IMR-90 (cell line): Measurements from ENCODE around the gene UBE2E2. TPM values are rescaled to one million over a fixed set of nuclear protein-coding genes. Genes with fewer than 3 reads are reported as not detected.

Experiments used
- ATAC-seq: fragments of 200-7000 bp; cut with Tn5 transposase; 2 replicates; pipeline ENCODE4 v1.9.1; 2020; ENCODE audit warnings: low read depth, mild to moderate bottlenecking, moderate library complexity
- BruUV-seq: library from RNA; stranded (reverse); fragments of 400-500 nt; replicated peaks from 2 replicates; lab custom pipeline; 2021; lab: Mats Ljungman, UMichigan
- CTCF ChIA-PET: fragments of 300-600 bp; formaldehyde crosslinking; extraction: SDS; loops from one replicate; lab custom pipeline; 2021; ENCODE audit warnings: antibody characterized with exemption; lab: Yijun Ruan, JAX
- POLR2A ChIA-PET: fragments of 300-600 bp; sonication (Branson Sonifier 250); formaldehyde crosslinking; loops from one replicate; lab custom pipeline; 2022; ENCODE audit warnings: antibody characterized with exemption; ENCODE audit not compliant: unreplicated experiment; lab: Charles Lee
- DNase-seq: peaks from one replicate; pipeline ENCODE4 v3.0.0; 2013
- H2AFZ ChIP-seq: replicated peaks from 2 replicates; pipeline ENCODE3; 2013; ENCODE audit warnings: low read length, mild to moderate bottlenecking; ENCODE audit not compliant: poor library complexity
- H2AK5ac ChIP-seq: 2 replicates; pipeline ENCODE4 v1.6.1; 2013; ENCODE audit warnings: low read depth, low read length, inconsistent platforms
- H2AK9ac ChIP-seq: replicated peaks from 2 replicates; pipeline ENCODE3; 2013; ENCODE audit warnings: mild to moderate bottlenecking, low read depth, low read length, moderate library complexity; ENCODE audit not compliant: poor library complexity
- H2BK120ac ChIP-seq: 2 replicates; pipeline ENCODE4 v1.6.1; 2013; ENCODE audit warnings: low read depth, low read length, inconsistent platforms
- H2BK15ac ChIP-seq: 3 replicates; pipeline ENCODE4 v1.6.1; 2013; ENCODE audit warnings: low read depth, low read length, inconsistent platforms
- H2BK20ac ChIP-seq: 2 replicates; pipeline ENCODE4 v1.6.1; 2013; ENCODE audit warnings: low read depth, mild to moderate bottlenecking, inconsistent platforms, low read length, moderate library complexity
- H2BK5ac ChIP-seq: 2 replicates; pipeline ENCODE4 v1.6.1; 2013; ENCODE audit warnings: mild to moderate bottlenecking, low read depth, low read length, inconsistent platforms; ENCODE audit not compliant: poor library complexity, severe bottlenecking
- H3K14ac ChIP-seq: replicated peaks from 2 replicates; pipeline ENCODE4 v1.6.1; 2013; ENCODE audit warnings: low read depth, low read length, inconsistent platforms
- H3K18ac ChIP-seq: 2 replicates; pipeline ENCODE4 v1.6.1; 2013; ENCODE audit warnings: low read depth, low read length, control low read depth
- H3K23ac ChIP-seq: 2 replicates; pipeline ENCODE4 v1.6.1; 2013; ENCODE audit warnings: low read depth, low read length, inconsistent platforms
- H3K27ac ChIP-seq: 2 replicates; pipeline ENCODE4 v1.5.1; 2013; ENCODE audit warnings: mild to moderate bottlenecking, control low read depth, low read length; ENCODE audit not compliant: insufficient read depth
- H3K27me3 ChIP-seq: 2 replicates; pipeline ENCODE4 v1.6.1; 2013; ENCODE audit warnings: low read length; ENCODE audit not compliant: control insufficient read depth, insufficient read depth
- H3K36me3 ChIP-seq: 2 replicates; pipeline ENCODE4 v1.6.1; 2013; ENCODE audit warnings: low read length, mixed read lengths; ENCODE audit not compliant: control insufficient read depth, insufficient read depth
- H3K4ac ChIP-seq: 2 replicates; pipeline ENCODE4 v1.6.1; 2013; ENCODE audit warnings: low read depth, low read length, inconsistent platforms
- H3K4me1 ChIP-seq: 2 replicates; pipeline ENCODE4 v1.6.1; 2013; ENCODE audit warnings: low read length, mixed read lengths; ENCODE audit not compliant: control insufficient read depth, insufficient read depth
- H3K4me2 ChIP-seq: 2 replicates; pipeline ENCODE4 v1.6.1; 2013; ENCODE audit warnings: low read depth, mild to moderate bottlenecking, control low read depth, low read length, moderate library complexity
- H3K4me3 ChIP-seq: 2 replicates; pipeline ENCODE4 v1.5.1; 2013; ENCODE audit warnings: low read depth, mild to moderate bottlenecking, control low read depth, low read length, moderate library complexity; ENCODE audit not compliant: insufficient read depth
- H3K56ac ChIP-seq: 2 replicates; pipeline ENCODE4 v1.6.1; 2013; ENCODE audit warnings: low read length, inconsistent platforms; ENCODE audit not compliant: insufficient read depth; ENCODE audit errors: extremely low read depth
- H3K79me1 ChIP-seq, 2 experiments: 2 replicates each; pipeline ENCODE4 v1.6.1; 2013; ENCODE audit warnings: low read length in 2 of 2, inconsistent platforms in 1 of 2, low read depth in 1 of 2
- H3K9ac ChIP-seq: 2 replicates; pipeline ENCODE4 v1.6.1; 2013; ENCODE audit warnings: low read depth, low read length, control low read depth
- H3K9me1 ChIP-seq: 2 replicates; pipeline ENCODE4 v1.6.1; 2013; ENCODE audit warnings: low read length, inconsistent platforms; ENCODE audit not compliant: insufficient read depth
- H3K9me3 ChIP-seq: 2 replicates; pipeline ENCODE4 v1.6.1; 2013; ENCODE audit warnings: low read length; ENCODE audit not compliant: control insufficient read depth, insufficient read depth
- H4K20me1 ChIP-seq: 2 replicates; pipeline ENCODE4 v1.6.1; 2013; ENCODE audit warnings: low read length, inconsistent platforms; ENCODE audit not compliant: insufficient read depth
- H4K5ac ChIP-seq: 2 replicates; pipeline ENCODE4 v1.6.1; 2013; ENCODE audit warnings: mild to moderate bottlenecking, low read depth, low read length, control low read depth
- H4K8ac ChIP-seq, 2 experiments: 2 replicates each; pipeline ENCODE4 v1.6.1; 2013; ENCODE audit warnings: low read depth in 2 of 2, low read length in 2 of 2, control low read depth in 1 of 2, inconsistent platforms in 1 of 2
- H4K91ac ChIP-seq: 2 replicates; pipeline ENCODE4 v1.6.1; 2013; ENCODE audit warnings: low read depth, low read length, inconsistent platforms; ENCODE audit not compliant: insufficient read depth
- CEBPB ChIP-seq: IDR thresholded peaks from 2 replicates; pipeline ENCODE4 v1.6.1; 2012; ENCODE audit warnings: low read depth, low read length, improper control_type of control experiment
- CHD1 ChIP-seq: IDR thresholded peaks from 2 replicates; pipeline ENCODE4 v1.6.1; 2012; ENCODE audit warnings: low read depth, low read length, improper control_type of control experiment
- ELK1 ChIP-seq: fragments of 150-350 bp; IDR thresholded peaks from 2 replicates; pipeline ENCODE4 v1.6.1; 2016; ENCODE audit warnings: low read depth, mild to moderate bottlenecking, low read length, moderate library complexity, borderline replicate concordance
- MAFK ChIP-seq: IDR thresholded peaks from 2 replicates; pipeline ENCODE4 v1.6.1; 2012; ENCODE audit warnings: low read depth, low read length, improper control_type of control experiment
- MAZ ChIP-seq: IDR thresholded peaks from 2 replicates; pipeline ENCODE4 v1.6.1; 2012; ENCODE audit warnings: low read depth, mild to moderate bottlenecking, low read length, improper control_type of control experiment, moderate library complexity, borderline replicate concordance
- MXI1 ChIP-seq: IDR thresholded peaks from 2 replicates; pipeline ENCODE4 v1.6.1; 2012; ENCODE audit warnings: low read depth, mild to moderate bottlenecking, low read length, moderate library complexity, borderline replicate concordance
- NFE2L2 ChIP-seq: fragments of 150-350 bp; IDR thresholded peaks from 2 replicates; pipeline ENCODE4 v1.6.1; 2016; ENCODE audit warnings: low read depth, mild to moderate bottlenecking, low read length
- POLR2A ChIP-seq: IDR thresholded peaks from 2 replicates; pipeline ENCODE4 v1.6.1; 2012; ENCODE audit warnings: mild to moderate bottlenecking, low read depth, low read length
- RAD21 ChIP-seq: IDR thresholded peaks from 2 replicates; pipeline ENCODE4 v1.6.1; 2012; ENCODE audit warnings: low read length, improper control_type of control experiment
- RCOR1 ChIP-seq: IDR thresholded peaks from 2 replicates; pipeline ENCODE4 v1.6.1; 2012; ENCODE audit warnings: mild to moderate bottlenecking, low read length, improper control_type of control experiment; ENCODE audit not compliant: insufficient replicate concordance
- RFX5 ChIP-seq: IDR thresholded peaks from 2 replicates; pipeline ENCODE4 v1.8.0; 2012; ENCODE audit warnings: low read depth, mild to moderate bottlenecking, low read length, moderate library complexity
- WGBS, 2 experiments: methylation state at CpG; one replicate each; pipeline versions ENCODE4 v1.1.5 to v1.1.7; 2013; ENCODE audit warnings: missing lambda C conversion rate in 2 of 2; ENCODE audit not compliant: insufficient read length in 1 of 2; ENCODE audit errors: extremely low coverage in 2 of 2; 5-methylcytosine and 5-hydroxymethylcytosine counted together
- dilution Hi-C: fragments of 300-500 bp; cut with HindIII; formaldehyde crosslinking; loops from one replicate; pipeline ENCODE4 v1.14.3; 2018; ENCODE audit warnings: low sequenced_read_pairs; ENCODE audit not compliant: unreplicated experiment
- in situ Hi-C: fragments of 300-500 bp; cut with MboI; formaldehyde crosslinking; loops from 3 replicates; pipeline ENCODE4 v1.14.3; 2019; ENCODE audit warnings: low sequenced_read_pairs, inconsistent platforms, mixed read lengths
- intact Hi-C: fragments of 100-400 bp; cut with micrococcal nuclease; formaldehyde crosslinking; loops from 2 replicates; pipeline ENCODE4 v1.10.0; 2022
- polyA plus RNA-seq, 3 experiments: library from polyadenylated mRNA; depleted of rRNA; stranded (reverse); fragments of >200 nt; gene quantifications; 2 replicates each; pipeline ENCODE4 v1.2.3, GENCODE V29; 2012; ENCODE audit warnings: low replicate concordance in 1 of 3
- total RNA-seq: library from RNA; depleted of rRNA; stranded (reverse); fragments of >200 nt; gene quantifications from 2 replicates; pipeline ENCODE4 v1.2.3, GENCODE V29; 2012
- TF ChIP-seq, protein P1 (sequence below): fragments of 150-350 bp; IDR thresholded peaks from 2 replicates; pipeline ENCODE4 v1.6.1; 2017; ENCODE audit warnings: mild to moderate bottlenecking, antibody characterized with exemption, low read length, low read depth

Gene UBE2E2
- total and polyA plus RNA-seq, 2 of the 4 experiments (the other 2 are of a cell fraction) = 18.6 to 32.7 TPM

DNA sequence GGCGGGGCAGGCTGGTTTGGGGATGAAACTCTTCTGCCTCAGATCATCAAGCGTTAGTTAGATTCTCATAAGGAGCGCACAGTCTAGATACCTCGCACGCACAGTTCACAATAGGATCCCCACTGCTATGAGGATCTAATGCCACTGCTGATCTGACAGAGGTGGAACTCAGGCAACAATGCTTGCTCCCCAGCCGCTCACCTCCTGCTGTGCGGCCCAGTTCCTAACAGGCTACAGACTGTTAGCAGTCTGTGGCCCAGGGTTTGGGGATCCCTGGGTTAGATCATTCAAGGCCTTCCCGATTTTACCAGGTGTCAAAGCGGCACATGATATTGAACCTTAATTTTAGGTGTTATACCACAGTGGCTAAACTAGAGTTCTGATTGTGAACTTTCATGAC is 232.8 kb downstream of the UBE2E2 start:
- H2BK5ac ChIP-seq = no peak overlapping the region
- peaks cover 3% of the 10 kb centered on the region; the same call in 1 of the 2 replicates for H4K20me1 ChIP-seq
- no peak overlapping the region for H2AFZ ChIP-seq
- H3K4me2 ChIP-seq = no peak overlapping the region
- no peak overlapping the region for H4K5ac ChIP-seq
- intact Hi-C loops (no loop called here), in situ Hi-C loops (no loop called here), dilution Hi-C loops (no loop called here)
- no peak overlapping the region for H3K27ac ChIP-seq
- ChIA-PET POLR2A (no interaction called here), CTCF (no interaction called here)
- ATAC-seq (no peak), DNase-seq (no peak)
- no peak for TF ChIP-seq MXI1
- TF ChIP-seq RFX5 = no peak
- TF ChIP-seq RAD21 = no peak
- no peak for TF ChIP-seq RCOR1
- no peak for TF ChIP-seq CEBPB
- no peak for TF ChIP-seq MAZ
- no peak for TF ChIP-seq MAFK
- no peak for TF ChIP-seq CHD1
- TF ChIP-seq, protein P1, sequence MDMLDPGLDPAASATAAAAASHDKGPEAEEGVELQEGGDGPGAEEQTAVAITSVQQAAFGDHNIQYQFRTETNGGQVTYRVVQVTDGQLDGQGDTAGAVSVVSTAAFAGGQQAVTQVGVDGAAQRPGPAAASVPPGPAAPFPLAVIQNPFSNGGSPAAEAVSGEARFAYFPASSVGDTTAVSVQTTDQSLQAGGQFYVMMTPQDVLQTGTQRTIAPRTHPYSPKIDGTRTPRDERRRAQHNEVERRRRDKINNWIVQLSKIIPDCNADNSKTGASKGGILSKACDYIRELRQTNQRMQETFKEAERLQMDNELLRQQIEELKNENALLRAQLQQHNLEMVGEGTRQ = no peak
- TF ChIP-seq POLR2A = no peak
- TF ChIP-seq NFE2L2 = no peak
- TF ChIP-seq ELK1 = no peak
- H3K9ac ChIP-seq = no peak overlapping the region
- no peak overlapping the region for H3K4me3 ChIP-seq
- H2BK120ac ChIP-seq = no peak overlapping the region
- H3K79me1 ChIP-seq = peaks cover 3 to 7% of the 10 kb centered on the region in 2 experiments; a peak in 3 of 4 replicates
- H3K23ac ChIP-seq = no peak overlapping the region
- no peak overlapping the region for H2BK20ac ChIP-seq
- BruUV-seq = no TSS peak
- H3K18ac ChIP-seq = no peak overlapping the region
- no peaks in the 10 kb centered on the region for H3K27me3 ChIP-seq
- H3K9me3 ChIP-seq = no peaks in the 10 kb centered on the region
- H3K4me1 ChIP-seq = peaks cover 2% of the 10 kb centered on the region; the same call in 1 of the 2 replicates
- 90% methylated on average over 2 of the region's 9 CpGs; no CpG with 5 or more reads in 1 of the 2 experiments for WGBS, 2 experiments
- peaks cover 4% of the 10 kb centered on the region; the same call in 1 of the 2 replicates for H3K9me1 ChIP-seq
- H3K4ac ChIP-seq = no peak overlapping the region
- no peak overlapping the region for H3K56ac ChIP-seq
- no peak overlapping the region for H2AK9ac ChIP-seq
- H2BK15ac ChIP-seq = no peak overlapping the region
- no peak overlapping the region for H4K8ac ChIP-seq
- no peak overlapping the region for H2AK5ac ChIP-seq
- no peak overlapping the region for H4K91ac ChIP-seq
- H3K36me3 ChIP-seq = no peaks in the 10 kb centered on the region
- no peak overlapping the region for H3K14ac ChIP-seq
